Stimulated activated CD4-positive, alpha-beta T cell treated with anti-CD3 and anti-CD28 coated beads, Interleukin-2, amount 100 ng/mL, for 4 hours (primary cell): ENCODE data around the gene LRRC2.

ENCODE experiments used
- DNase-seq: peaks from one replicate; pipeline ENCODE4 v3.0.0-alpha.2; 2020; ENCODE audit warnings: low read depth

LRRC2 gene

GRCh38 chr3:46479021-46479420 is 87.1 kb downstream of the LRRC2 start:
- no peak for DNase-seq

GRCh38 chr3:46478341-46478740 is 87.8 kb downstream of the LRRC2 start:
- DNase-seq = no peak

DNA sequence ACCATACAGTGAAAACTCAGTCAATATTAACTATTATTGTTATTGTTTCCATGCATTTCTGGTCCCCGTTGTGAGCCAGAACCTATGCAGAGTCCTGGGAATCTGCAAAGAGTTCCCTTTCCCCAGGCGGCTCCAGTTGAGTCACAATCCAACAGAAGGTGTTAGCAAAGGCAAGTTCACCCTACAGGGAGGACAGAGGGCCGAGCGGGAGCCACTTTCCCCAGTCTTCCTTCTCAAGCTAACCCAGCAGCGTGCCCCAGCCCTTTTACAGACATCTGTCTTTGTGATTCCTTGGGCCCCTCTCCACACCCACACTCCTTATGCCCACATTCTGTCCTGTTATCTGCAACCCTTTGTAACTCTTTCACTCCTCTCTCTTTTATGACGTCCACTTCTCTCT is 88.3 kb downstream of the LRRC2 start:
- DNase-seq = no peak

- no peak for DNase-seq
These were observed 89.0 kb downstream of the LRRC2 start for GRCh38 chr3:46477145-46477544.

GRCh38 chr3:46472736-46473135 is 93.4 kb downstream of the LRRC2 start:
- DNase-seq = no peak

- DNase-seq = no peak
These were observed 94.7 kb downstream of the LRRC2 start for GRCh38 chr3:46471371-46471914.

GRCh38 chr3:46470831-46471230 is 95.3 kb downstream of the LRRC2 start:
- no peak for DNase-seq

DNA sequence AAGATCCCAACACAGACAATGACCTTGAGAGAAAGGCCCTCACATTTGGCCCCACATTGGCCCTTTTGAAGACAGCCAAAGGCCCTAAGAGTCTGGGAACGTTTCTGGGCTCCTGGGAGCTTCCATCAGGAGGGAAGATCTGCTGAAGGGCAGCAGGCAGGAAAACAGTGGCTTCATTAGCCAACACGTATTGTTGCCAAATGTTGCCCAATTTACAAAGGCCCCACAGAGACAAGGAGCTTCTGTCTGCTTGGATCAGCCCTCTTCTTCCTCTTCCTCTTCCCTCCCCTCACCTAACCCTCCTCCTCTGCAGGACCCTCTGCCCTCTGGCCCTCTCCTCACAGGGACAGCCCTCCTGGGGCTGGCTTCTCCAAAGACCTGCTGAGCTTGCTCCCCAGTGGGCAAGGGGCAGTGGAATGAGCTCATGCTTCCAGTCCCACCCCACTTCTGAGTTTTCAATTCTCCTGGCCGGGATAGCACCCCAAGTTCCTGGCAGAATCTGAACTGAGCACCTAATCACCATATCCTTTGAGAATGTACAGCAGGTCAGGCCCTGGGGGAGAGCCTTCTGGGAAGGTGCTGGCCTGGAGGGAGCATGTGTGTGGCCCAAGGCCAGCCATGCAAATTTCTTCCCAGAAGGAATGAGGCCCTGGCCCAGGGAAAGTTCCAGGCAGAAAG is 96.3 kb downstream of the LRRC2 start:
- no peak for DNase-seq

GRCh38 chr3:46468753-46469600 is 97.1 kb downstream of the LRRC2 start:
- DNase-seq = no peak

GRCh38 chr3:46467562-46467961 is 98.5 kb downstream of the LRRC2 start:
- no peak for DNase-seq

GRCh38 chr3:46466871-46467403 is 99.2 kb downstream of the LRRC2 start:
- no peak for DNase-seq

- DNase-seq = no peak
These were observed 99.8 kb downstream of the LRRC2 start for GRCh38 chr3:46466273-46466672.
